SK-N-MC (cell line): ENCODE results near the gene DIAPH2.

Experiments used
- EZH2 ChIP-seq: fragments of 200-600 bp; sonication (generic); IDR thresholded peaks from one replicate; pipeline ENCODE4 v1.6.1; 2017; ENCODE audit warnings: antibody characterized with exemption
- FOXP2 ChIP-seq: optimal IDR thresholded peaks from 2 replicates; pipeline ENCODE3; 2011; ENCODE audit warnings: mild to moderate bottlenecking, moderate library complexity; ENCODE audit not compliant: insufficient read depth; ENCODE audit errors: extremely low read length, control extremely low read depth
- POLR2AphosphoS5 ChIP-seq: IDR thresholded peaks from 2 replicates; pipeline ENCODE4 v1.6.1; 2012; ENCODE audit warnings: mild to moderate bottlenecking, low read depth, low read length, borderline replicate concordance

DNA sequence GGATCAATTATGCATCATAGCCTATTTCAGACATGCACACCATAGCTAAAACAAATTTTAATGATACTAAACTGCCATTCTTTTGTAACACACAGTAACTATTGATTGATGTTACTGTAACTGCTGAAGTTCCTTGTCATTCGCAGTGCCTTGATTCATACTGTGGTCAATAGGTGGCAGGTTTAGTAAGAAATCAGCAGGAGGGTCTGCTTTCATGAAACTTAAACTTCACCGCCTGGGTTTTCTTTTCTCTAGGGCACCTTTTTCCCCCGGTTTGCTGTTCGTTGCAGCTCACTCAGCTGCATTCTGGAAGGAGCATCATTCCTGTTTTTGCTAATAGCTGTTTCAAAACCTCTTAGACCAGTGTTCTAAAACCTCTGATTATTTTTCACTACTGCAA lies 287.2 kb downstream of the DIAPH2 start:
- TF ChIP-seq POLR2AphosphoS5 (no peak), EZH2 (no peak), FOXP2 (no peak)
